ENCODE data around the gene LGALS3BP.

The LGALS3BP gene

GRCh38 chr17:78992542-78993212 lies 13.0 kb upstream of the LGALS3BP start:
- H3K4me3 ChIP-seq (ENCODE audit: control insufficient read depth, low read depth, low read length) = no peak overlapping the region
- TF ChIP-seq CTCF (conservative IDR thresholded peaks at IDR 0.05; ENCODE audit: control insufficient read depth, insufficient read depth, low read depth, low read length) = no peak
- DNase-seq (ENCODE audit: low read depth) = no peak

GRCh38 chr17:78991906-78992532 lies 12.3 kb upstream of the LGALS3BP start:
- DNase-seq (ENCODE audit: low read depth) = no peak
- TF ChIP-seq CTCF (conservative IDR thresholded peaks at IDR 0.05; ENCODE audit: control insufficient read depth, insufficient read depth, low read depth, low read length) = no peak
- no peak overlapping the region for H3K4me3 ChIP-seq (ENCODE audit: control insufficient read depth, low read depth, low read length)

- H3K4me3 ChIP-seq (ENCODE audit: control insufficient read depth, low read depth, low read length) = no peak overlapping the region
- no peak for TF ChIP-seq CTCF (conservative IDR thresholded peaks at IDR 0.05; ENCODE audit: control insufficient read depth, insufficient read depth, low read depth, low read length)
- DNase-seq (ENCODE audit: low read depth) = no peak
Measured at GRCh38 chr17:78991017-78991738, 11.5 kb upstream of the LGALS3BP start.

- DNase-seq (ENCODE audit: low read depth) = no peak
- TF ChIP-seq CTCF (conservative IDR thresholded peaks at IDR 0.05; ENCODE audit: control insufficient read depth, insufficient read depth, low read depth, low read length) = no peak
- H3K4me3 ChIP-seq (ENCODE audit: control insufficient read depth, low read depth, low read length) = no peak overlapping the region
Measured at GRCh38 chr17:78990349-78991016, 10.8 kb upstream of the LGALS3BP start.

GRCh38 chr17:78988152-78988551 lies 8.4 kb upstream of the LGALS3BP start:
- no peak overlapping the region for H3K4me3 ChIP-seq (ENCODE audit: control insufficient read depth, low read depth, low read length)
- no peak for TF ChIP-seq CTCF (conservative IDR thresholded peaks at IDR 0.05; ENCODE audit: control insufficient read depth, insufficient read depth, low read depth, low read length)
- no peak for DNase-seq (ENCODE audit: low read depth)

GRCh38 chr17:78986649-78987328 lies 7.1 kb upstream of the LGALS3BP start:
- peak overlapping the region; percentile 40 for H3K4me3 ChIP-seq (ENCODE audit: control insufficient read depth, low read depth, low read length)
- DNase-seq (ENCODE audit: low read depth) = peak; percentile 72
- no peak for TF ChIP-seq CTCF (conservative IDR thresholded peaks at IDR 0.05; ENCODE audit: control insufficient read depth, insufficient read depth, low read depth, low read length)
